ENCODE data around the gene PACS1. TPM values are rescaled to one million over a fixed set of nuclear protein-coding genes. Genes with fewer than 3 reads are reported as not detected.

Gene PACS1
- total RNA-seq, 1 experiment from 2014 or later, result 33.5 TPM

DNA sequence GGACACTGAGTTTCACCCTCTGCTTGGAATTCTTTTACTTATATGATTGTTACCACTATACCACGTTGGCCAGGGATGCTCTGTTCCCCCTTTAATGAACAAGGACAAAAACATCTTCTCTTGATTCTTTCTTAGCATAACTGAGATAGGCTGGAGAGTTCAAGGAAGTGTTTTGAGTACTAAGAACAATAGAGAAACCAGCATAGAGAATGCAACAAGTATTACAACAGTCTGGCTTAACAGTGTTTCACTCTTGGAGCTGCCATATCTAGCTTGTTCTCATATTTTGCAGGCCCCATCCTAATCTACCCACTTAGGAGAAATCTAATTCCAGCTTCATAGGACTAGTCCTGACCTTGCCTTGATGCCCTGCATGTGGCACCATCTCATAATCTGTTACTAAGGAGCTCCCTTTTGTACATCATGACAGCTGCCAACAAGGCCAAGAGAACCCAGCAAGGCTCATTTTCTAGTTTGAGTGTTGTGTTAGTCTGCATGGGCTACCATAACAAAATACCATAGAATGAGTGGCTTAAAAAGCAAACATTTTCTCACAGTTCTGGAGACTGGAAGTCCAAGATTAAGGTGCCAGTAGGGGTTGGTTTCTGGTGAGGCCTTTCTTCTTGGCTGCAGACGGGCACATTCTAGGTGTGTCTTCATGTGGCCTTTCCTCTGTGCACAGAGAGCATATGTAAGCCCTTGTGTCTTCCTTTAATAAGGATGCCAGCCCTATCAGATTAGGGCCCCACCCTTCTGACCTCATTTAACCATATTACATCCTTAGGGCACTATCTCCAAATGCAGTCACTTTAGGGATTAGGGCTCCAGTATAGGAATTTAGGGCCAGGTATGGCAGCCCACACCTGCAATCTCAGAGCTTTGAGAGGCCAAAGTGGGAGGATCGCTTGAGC is 37.8 kb downstream of the PACS1 start:
- Mint-ChIP-seq H3K9me3 (ENCODE audit: unreplicated experiment) (no peaks in the 10 kb centered on the region), H3K36me3 (ENCODE audit: insufficient read depth, unreplicated experiment) (no peaks in the 10 kb centered on the region), H3K27ac (ENCODE audit: low read depth, unreplicated experiment) (no peak overlapping the region), H3K4me1 (ENCODE audit: insufficient read depth, unreplicated experiment) (peaks cover 33% of the 10 kb centered on the region), H3K27me3 (ENCODE audit: insufficient read depth, unreplicated experiment) (no peaks in the 10 kb centered on the region), H3K4me3 (ENCODE audit: unreplicated experiment) (no peak overlapping the region)
- TF ChIP-seq, protein P1, sequence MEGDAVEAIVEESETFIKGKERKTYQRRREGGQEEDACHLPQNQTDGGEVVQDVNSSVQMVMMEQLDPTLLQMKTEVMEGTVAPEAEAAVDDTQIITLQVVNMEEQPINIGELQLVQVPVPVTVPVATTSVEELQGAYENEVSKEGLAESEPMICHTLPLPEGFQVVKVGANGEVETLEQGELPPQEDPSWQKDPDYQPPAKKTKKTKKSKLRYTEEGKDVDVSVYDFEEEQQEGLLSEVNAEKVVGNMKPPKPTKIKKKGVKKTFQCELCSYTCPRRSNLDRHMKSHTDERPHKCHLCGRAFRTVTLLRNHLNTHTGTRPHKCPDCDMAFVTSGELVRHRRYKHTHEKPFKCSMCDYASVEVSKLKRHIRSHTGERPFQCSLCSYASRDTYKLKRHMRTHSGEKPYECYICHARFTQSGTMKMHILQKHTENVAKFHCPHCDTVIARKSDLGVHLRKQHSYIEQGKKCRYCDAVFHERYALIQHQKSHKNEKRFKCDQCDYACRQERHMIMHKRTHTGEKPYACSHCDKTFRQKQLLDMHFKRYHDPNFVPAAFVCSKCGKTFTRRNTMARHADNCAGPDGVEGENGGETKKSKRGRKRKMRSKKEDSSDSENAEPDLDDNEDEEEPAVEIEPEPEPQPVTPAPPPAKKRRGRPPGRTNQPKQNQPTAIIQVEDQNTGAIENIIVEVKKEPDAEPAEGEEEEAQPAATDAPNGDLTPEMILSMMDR (IDR thresholded peaks at IDR 0.05; ENCODE audit: unreplicated experiment), result no peak
- no peak for DNase-seq (ENCODE audit: unreplicated experiment)
- no TSS peak for BruUV-seq (replicated peaks)
- intact Hi-C loops (cut with micrococcal nuclease), result no loop called here
- ChIA-PET POLR2A (interaction anchor here (1.0 kb wide), 1 partner anchor 36 kb away, joined by 3 read pairs; no protein-coding TSS in a partner anchor), CTCF (interaction anchor here (1.8 kb wide), 1 partner anchor 39 kb away, joined by 5 read pairs; no protein-coding TSS in a partner anchor)

DNA sequence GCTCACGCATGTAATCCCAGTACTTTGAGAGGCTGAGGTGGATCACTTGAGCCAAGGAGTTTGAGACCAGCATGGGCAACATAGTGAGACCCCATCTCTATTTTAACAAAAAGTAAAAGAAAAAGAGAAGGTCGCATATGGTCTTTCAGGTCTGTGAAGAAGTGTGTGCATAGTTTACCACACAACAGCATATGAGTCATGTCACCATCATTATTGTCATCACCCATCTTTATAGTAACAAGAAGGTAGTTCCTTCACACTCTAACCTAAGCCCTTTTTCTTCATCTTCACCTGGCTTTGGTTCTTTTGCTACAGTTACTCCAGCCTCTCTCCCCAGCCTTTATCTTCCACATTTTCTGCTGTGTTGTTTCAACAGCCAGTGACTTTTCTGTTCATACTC is 39.2 kb downstream of the PACS1 start:
- Mint-ChIP-seq H3K4me1 (ENCODE audit: insufficient read depth, unreplicated experiment) (peaks cover 45% of the 10 kb centered on the region), H3K27ac (ENCODE audit: low read depth, unreplicated experiment) (no peak overlapping the region), H3K4me3 (ENCODE audit: unreplicated experiment) (no peak overlapping the region), H3K27me3 (ENCODE audit: insufficient read depth, unreplicated experiment) (no peaks in the 10 kb centered on the region), H3K9me3 (ENCODE audit: unreplicated experiment) (no peaks in the 10 kb centered on the region), H3K36me3 (ENCODE audit: insufficient read depth, unreplicated experiment) (no peaks in the 10 kb centered on the region)
- DNase-seq (ENCODE audit: unreplicated experiment), result no peak
- no TSS peak for BruUV-seq (replicated peaks)
- CTCF ChIA-PET, result interaction anchor here (1.4 to 1.8 kb wide), 2 partner anchors 41 to 42 kb away, joined by 3 to 5 read pairs; no protein-coding TSS in a partner anchor
- intact Hi-C loops (cut with micrococcal nuclease), result no loop called here
- TF ChIP-seq, protein P1 (IDR thresholded peaks at IDR 0.05; ENCODE audit: unreplicated experiment), result no peak
- POLR2A ChIA-PET, result no interaction called here

- peak overlapping the region; percentile 91 for H3K27ac Mint-ChIP-seq (ENCODE audit: low read depth, unreplicated experiment)
- intact Hi-C loops (cut with micrococcal nuclease), result no loop called here
These were observed 41.1 kb downstream of the PACS1 start for GRCh38 chr11:66111158-66111557.

More at GRCh38 chr11:66111158-66111557, 41.1 kb downstream of the PACS1 start:
- BruUV-seq (replicated peaks), result no TSS peak
- Mint-ChIP-seq H3K27me3 (ENCODE audit: insufficient read depth, unreplicated experiment) (no peaks in the 10 kb centered on the region), H3K36me3 (ENCODE audit: insufficient read depth, unreplicated experiment) (no peaks in the 10 kb centered on the region), H3K9me3 (ENCODE audit: unreplicated experiment) (no peaks in the 10 kb centered on the region), H3K4me1 (ENCODE audit: insufficient read depth, unreplicated experiment) (peaks cover 45% of the 10 kb centered on the region), H3K4me3 (ENCODE audit: unreplicated experiment) (no peak overlapping the region)
- DNase-seq (ENCODE audit: unreplicated experiment), result no peak
- CTCF ChIA-PET, result interaction anchor here (1.0 kb wide), 2 partner anchors 42 to 43 kb away, joined by 3 to 4 read pairs; no protein-coding TSS in a partner anchor
- TF ChIP-seq, protein P1 (IDR thresholded peaks at IDR 0.05; ENCODE audit: unreplicated experiment), result no peak
- POLR2A ChIA-PET, result interaction anchor here (0.7 to 1.1 kb wide), 2 partner anchors 8 to 40 kb away, joined by 3 to 4 read pairs; no protein-coding TSS in a partner anchor

All from MCF 10A (cell line).